Measurements from ENCODE around the gene PRPF6.

The PRPF6 gene

DNA sequence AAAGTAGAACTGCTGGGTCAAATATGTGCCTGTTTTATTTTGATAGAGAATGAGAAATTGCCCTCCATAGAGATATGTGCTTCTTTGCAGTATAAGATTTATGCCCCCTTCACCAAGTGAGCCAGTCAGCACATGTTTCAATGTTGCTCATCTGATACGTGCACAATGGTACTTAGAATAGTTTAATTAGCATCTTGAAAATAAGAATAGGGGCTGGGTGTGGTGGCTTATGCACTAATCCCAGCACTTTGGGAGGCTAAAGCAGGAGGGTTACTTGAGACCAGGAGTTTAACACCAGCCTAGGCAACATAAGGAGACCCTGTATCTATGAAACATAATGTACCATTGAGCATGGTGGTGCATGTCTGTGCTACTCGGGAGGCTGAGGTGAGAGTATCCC lies 34.7 kb downstream of the PRPF6 start:
- no peak overlapping the region for H3K9ac ChIP-seq (ENCODE audit: low read depth in 1 of 2, low read length in 2 of 2)
- H3K4me3 ChIP-seq (ENCODE audit: low read depth in 1 of 2, low read length in 2 of 2): no peak overlapping the region
- no peaks in the 10 kb centered on the region for H3K4me1 ChIP-seq (ENCODE audit: control insufficient read depth in 1 of 2, insufficient read depth in 2 of 2, low read length in 2 of 2)
- H3K27me3 ChIP-seq (ENCODE audit: control insufficient read depth in 1 of 2, insufficient read depth in 2 of 2, low read length in 2 of 2): no peaks in the 10 kb centered on the region
- no peak overlapping the region for H3K27ac ChIP-seq (ENCODE audit: low read depth, low read length)
- peaks cover 45 to 74% of the 10 kb centered on the region in 2 donors for H3K36me3 ChIP-seq (ENCODE audit: control insufficient read depth in 1 of 2, insufficient read depth in 2 of 2, low read length in 2 of 2)
- peaks cover 0 to 1% of the 10 kb centered on the region in 2 donors for H3K9me3 ChIP-seq (ENCODE audit: control insufficient read depth in 1 of 2, low read length in 2 of 2)

DNA sequence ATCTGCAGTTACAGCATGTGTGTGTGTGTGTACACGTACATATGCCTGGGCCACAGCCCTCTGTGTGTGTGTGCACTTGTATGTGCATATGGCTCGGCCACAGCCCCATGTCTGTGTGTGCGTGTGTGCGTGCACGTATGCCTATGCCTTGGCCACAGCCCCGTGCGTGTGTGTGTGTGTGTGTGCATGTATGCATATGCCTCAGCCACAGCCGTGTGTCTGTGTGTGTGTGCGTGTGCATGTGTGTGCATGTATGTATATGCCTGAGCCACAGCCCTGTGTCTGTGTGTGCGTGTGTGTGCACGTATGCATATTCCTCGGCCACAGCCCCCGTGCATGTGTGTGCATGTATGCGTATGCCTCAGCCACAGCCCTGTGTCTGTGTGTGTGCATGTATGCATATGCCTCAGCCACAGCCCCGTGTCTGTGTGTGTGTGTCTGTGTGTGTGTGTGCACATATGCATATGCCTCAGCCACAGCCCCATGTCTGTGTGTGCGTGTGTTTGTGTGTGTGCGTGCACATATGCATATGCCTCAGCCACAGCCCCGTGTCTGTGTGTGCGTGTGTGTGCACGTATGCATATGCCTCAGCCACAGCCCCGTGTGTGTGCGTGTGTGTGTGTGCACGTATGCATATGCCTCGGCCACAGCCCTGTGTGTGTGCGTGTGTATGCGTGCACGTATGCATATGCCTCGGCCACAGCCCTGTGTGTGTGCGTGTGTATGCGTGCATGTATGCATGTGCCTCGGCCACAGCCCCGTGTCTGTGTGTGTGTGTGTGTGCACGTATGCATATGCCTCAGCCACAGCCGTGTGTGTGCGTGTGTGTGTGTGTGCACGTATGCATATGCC lies 40.4 kb downstream of the PRPF6 start:
- Histone ChIP-seq H3K4me3 (ENCODE audit: low read depth in 1 of 2, low read length in 2 of 2) (no peak overlapping the region), H3K9ac (ENCODE audit: low read depth in 1 of 2, low read length in 2 of 2) (no peak overlapping the region), H3K9me3 (ENCODE audit: control insufficient read depth in 1 of 2, low read length in 2 of 2) (no peaks in the 10 kb centered on the region), H3K27ac (ENCODE audit: low read depth, low read length) (no peak overlapping the region), H3K4me1 (ENCODE audit: control insufficient read depth in 1 of 2, insufficient read depth in 2 of 2, low read length in 2 of 2) (peaks cover 17 to 19% of the 10 kb centered on the region in 2 donors), H3K36me3 (ENCODE audit: control insufficient read depth in 1 of 2, insufficient read depth in 2 of 2, low read length in 2 of 2) (peaks cover 57 to 86% of the 10 kb centered on the region in 2 donors), H3K27me3 (ENCODE audit: control insufficient read depth in 1 of 2, insufficient read depth in 2 of 2, low read length in 2 of 2) (no peaks in the 10 kb centered on the region)

DNA sequence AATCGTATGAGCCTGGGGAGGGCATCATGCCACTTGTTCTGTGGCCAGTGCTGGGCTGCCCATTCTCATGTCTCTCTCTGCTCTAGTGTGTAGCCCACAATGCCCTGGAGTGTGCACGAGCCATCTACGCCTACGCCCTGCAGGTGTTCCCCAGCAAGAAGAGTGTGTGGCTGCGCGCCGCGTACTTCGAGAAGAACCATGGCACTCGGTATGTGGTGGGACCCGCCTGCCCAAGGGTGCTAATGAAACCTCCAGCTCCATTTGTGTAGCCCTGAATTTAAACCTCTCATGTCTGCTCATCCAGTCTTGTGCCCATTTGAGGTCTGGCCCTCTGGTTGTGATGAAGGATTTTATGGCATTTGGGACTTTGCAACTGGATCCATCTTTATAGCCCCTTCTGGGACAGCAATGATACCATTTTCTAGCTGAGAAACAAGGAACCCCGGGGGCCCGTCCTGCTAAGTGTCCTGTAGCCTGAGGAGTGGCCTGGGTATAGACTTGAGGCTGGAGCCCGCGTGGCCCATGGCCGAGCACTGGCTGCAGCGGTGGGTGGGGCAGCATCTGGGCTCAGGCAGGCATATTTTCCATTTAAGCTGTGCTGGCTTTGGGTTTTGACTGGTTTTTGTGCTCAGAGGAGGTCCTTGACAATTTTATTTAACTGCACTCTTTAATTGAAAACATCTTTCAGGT lies 41.9 kb downstream of the PRPF6 start:
- peaks cover 65 to 91% of the 10 kb centered on the region in 2 donors for H3K36me3 ChIP-seq (ENCODE audit: control insufficient read depth in 1 of 2, insufficient read depth in 2 of 2, low read length in 2 of 2)
- H3K9me3 ChIP-seq (ENCODE audit: control insufficient read depth in 1 of 2, low read length in 2 of 2): no peaks in the 10 kb centered on the region

DNA sequence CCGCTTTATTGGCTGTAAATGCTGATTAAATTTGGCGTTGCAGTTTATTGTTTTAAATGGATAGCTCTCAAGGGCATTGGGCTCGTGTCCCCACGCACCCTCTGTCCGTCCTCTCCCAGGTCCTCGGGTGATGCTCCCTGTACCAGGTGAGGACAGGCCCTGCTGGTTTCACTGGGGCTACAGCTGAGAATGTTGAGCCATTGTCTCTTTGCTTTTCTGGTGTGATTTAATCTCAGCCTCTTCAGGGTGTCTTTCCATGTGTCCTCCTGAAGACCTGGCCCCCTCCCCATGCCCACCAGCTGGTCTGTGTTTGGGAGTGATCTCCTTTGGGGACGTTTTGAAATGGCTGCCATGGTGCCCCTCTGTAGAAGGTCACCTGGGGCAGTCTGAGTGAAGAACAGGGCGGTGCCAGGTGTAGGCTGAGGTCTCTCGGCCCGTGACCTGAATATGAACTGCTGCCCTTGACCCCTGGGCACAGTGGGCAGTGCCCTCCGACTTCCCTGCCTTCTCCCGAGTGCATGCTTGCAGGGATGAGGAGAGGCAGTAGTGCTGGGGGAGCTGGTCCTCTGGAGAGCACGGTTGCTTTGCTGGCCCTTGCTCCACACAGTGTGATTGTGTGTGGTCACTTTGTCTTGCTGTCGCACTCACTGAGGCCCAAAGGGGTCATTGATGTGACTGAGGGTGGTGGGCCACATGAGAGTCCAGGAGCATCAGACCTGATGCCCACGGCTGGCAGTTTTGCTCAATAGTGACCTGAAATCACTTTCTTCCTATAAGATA lies 42.6 kb downstream of the PRPF6 start:
- Histone ChIP-seq H3K27me3 (ENCODE audit: control insufficient read depth in 1 of 2, insufficient read depth in 2 of 2, low read length in 2 of 2) (peaks cover 0 to 5% of the 10 kb centered on the region in 2 donors), H3K4me3 (ENCODE audit: low read depth in 1 of 2, low read length in 2 of 2) (no peak overlapping the region), H3K27ac (ENCODE audit: low read depth, low read length) (no peak overlapping the region), H3K36me3 (ENCODE audit: control insufficient read depth in 1 of 2, insufficient read depth in 2 of 2, low read length in 2 of 2) (peaks cover 67 to 91% of the 10 kb centered on the region in 2 donors), H3K4me1 (ENCODE audit: control insufficient read depth in 1 of 2, insufficient read depth in 2 of 2, low read length in 2 of 2) (peaks cover 17 to 19% of the 10 kb centered on the region in 2 donors), H3K9me3 (ENCODE audit: control insufficient read depth in 1 of 2, low read length in 2 of 2) (no peaks in the 10 kb centered on the region), H3K9ac (ENCODE audit: low read depth in 1 of 2, low read length in 2 of 2) (no peak overlapping the region)

More for the DNA sequence above, 41.9 kb downstream of the PRPF6 start:
- H3K4me3 ChIP-seq (ENCODE audit: low read depth in 1 of 2, low read length in 2 of 2): no peak overlapping the region
- peaks cover 17 to 19% of the 10 kb centered on the region in 2 donors for H3K4me1 ChIP-seq (ENCODE audit: control insufficient read depth in 1 of 2, insufficient read depth in 2 of 2, low read length in 2 of 2)
- no peak overlapping the region for H3K27ac ChIP-seq (ENCODE audit: low read depth, low read length)
- no peak overlapping the region for H3K9ac ChIP-seq (ENCODE audit: low read depth in 1 of 2, low read length in 2 of 2)
- H3K27me3 ChIP-seq (ENCODE audit: control insufficient read depth in 1 of 2, insufficient read depth in 2 of 2, low read length in 2 of 2): peaks cover 0 to 5% of the 10 kb centered on the region in 2 donors

DNA sequence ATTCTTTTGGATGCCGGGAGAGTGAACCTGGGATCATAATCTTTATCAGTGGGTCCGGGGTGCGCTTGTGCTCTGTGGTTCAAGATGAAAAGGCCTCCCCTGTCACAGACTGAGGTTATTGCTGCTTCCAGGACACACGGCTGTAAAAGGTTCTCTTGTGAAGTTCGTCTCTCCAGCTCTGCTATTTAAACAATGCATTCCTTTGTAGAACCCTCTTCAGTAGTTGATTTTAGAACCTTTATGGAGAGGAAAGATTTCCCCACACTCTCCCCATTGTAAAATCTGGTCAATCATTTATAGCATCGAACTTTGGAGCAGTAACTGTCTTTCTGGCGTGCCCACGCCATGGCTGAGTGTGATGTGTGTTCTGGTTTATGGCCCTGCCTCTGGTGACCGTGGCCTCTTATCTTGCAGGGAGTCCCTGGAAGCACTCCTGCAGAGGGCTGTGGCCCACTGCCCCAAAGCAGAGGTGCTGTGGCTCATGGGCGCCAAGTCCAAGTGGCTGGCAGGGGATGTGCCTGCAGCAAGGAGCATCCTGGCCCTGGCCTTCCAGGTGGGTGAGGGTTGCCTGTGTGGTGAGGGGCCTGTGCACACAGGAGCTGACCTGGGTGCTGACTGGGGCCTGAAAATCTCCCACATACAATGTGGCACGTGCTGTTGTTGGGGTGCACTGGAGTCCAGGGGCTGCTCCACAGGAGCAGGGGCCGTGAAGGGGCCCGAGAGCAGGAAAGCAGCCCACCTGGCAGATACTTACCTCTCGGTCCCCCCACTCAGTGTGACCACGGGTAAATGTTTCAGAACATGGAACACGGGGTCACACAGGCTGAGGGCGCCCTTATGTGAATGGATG lies 43.4 kb downstream of the PRPF6 start:
- H3K27ac ChIP-seq (ENCODE audit: low read depth, low read length): no peak overlapping the region
- no peaks in the 10 kb centered on the region for H3K9me3 ChIP-seq (ENCODE audit: control insufficient read depth in 1 of 2, low read length in 2 of 2)
- H3K36me3 ChIP-seq (ENCODE audit: control insufficient read depth in 1 of 2, insufficient read depth in 2 of 2, low read length in 2 of 2): peaks cover 67 to 90% of the 10 kb centered on the region in 2 donors
- H3K4me1 ChIP-seq (ENCODE audit: control insufficient read depth in 1 of 2, insufficient read depth in 2 of 2, low read length in 2 of 2): peaks cover 17 to 19% of the 10 kb centered on the region in 2 donors
- peaks cover 0 to 5% of the 10 kb centered on the region in 2 donors for H3K27me3 ChIP-seq (ENCODE audit: control insufficient read depth in 1 of 2, insufficient read depth in 2 of 2, low read length in 2 of 2)
- H3K4me3 ChIP-seq (ENCODE audit: low read depth in 1 of 2, low read length in 2 of 2): no peak overlapping the region
- H3K9ac ChIP-seq (ENCODE audit: low read depth in 1 of 2, low read length in 2 of 2): no peak overlapping the region

DNA sequence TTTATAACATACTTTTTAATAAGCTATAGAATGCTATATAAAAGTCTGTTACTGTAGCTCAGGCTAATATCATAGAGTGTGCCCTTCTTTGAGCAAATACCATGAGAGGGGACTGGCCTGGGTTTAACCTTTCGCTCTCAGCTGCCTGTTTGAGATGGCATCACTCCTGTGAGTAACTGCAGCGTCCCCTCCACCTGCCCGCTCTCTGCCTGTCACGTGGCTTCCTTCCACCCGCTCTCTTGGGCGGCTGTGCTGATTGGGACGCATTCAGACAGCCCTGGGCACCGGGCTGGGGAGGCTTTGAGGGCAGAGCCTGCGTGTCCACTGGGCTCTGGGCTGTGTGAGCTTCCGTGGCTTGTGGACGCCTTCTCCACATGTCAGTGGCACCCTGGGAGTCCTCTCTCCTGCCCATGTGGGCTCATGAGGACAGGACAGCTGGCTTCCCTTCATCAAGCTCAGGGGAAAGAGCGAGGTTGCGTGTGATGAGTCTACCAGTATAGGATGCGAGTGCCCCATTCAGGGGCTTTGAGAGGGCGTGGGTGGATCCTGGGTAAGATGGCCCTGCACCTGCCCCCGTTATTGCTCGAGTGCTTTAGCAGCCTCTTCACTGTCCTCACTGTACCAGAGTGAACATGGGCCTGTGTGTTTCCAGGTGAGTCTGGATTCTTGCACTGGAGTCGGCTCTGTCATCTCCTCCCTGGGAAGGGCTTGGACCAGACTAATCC lies 44.3 kb downstream of the PRPF6 start:
- H3K9me3 ChIP-seq (ENCODE audit: control insufficient read depth in 1 of 2, low read length in 2 of 2): no peaks in the 10 kb centered on the region
- H3K9ac ChIP-seq (ENCODE audit: low read depth in 1 of 2, low read length in 2 of 2): no peak overlapping the region
- no peak overlapping the region for H3K27ac ChIP-seq (ENCODE audit: low read depth, low read length)
- H3K27me3 ChIP-seq (ENCODE audit: control insufficient read depth in 1 of 2, insufficient read depth in 2 of 2, low read length in 2 of 2): peaks cover 0 to 5% of the 10 kb centered on the region in 2 donors
- H3K36me3 ChIP-seq (ENCODE audit: control insufficient read depth in 1 of 2, insufficient read depth in 2 of 2, low read length in 2 of 2): peaks cover 69 to 92% of the 10 kb centered on the region in 2 donors
- peaks cover 19 to 22% of the 10 kb centered on the region in 2 donors for H3K4me1 ChIP-seq (ENCODE audit: control insufficient read depth in 1 of 2, insufficient read depth in 2 of 2, low read length in 2 of 2)
- no peak overlapping the region for H3K4me3 ChIP-seq (ENCODE audit: low read depth in 1 of 2, low read length in 2 of 2)

DNA sequence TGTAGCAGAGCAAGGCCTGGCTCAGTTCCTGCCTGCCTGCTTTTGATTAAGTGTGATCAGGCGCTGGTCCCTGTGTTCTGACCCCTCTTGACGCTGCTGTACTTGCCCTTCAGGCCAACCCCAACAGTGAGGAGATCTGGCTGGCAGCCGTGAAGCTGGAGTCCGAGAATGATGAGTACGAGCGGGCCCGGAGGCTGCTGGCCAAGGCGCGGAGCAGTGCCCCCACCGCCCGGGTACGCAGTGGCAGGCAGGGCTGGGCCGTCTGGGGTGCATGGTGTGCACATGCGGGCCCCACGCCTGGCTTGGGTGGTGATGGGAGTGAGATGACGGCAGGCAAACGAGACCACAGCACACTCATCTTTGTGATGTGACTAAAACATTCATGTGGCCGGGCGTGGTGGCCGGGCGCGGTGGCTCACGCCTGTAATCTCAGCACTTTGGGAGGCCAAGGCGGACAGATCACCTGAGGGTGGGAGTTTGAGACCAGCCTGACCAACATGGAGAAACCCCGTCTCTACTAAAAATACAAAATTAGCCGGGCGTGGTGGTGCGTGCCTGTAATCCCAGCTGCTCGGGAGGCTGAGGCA lies 45.0 kb downstream of the PRPF6 start:
- no peak overlapping the region for H3K27ac ChIP-seq (ENCODE audit: low read depth, low read length)
- H3K9me3 ChIP-seq (ENCODE audit: control insufficient read depth in 1 of 2, low read length in 2 of 2): no peaks in the 10 kb centered on the region
- peaks cover 19 to 27% of the 10 kb centered on the region in 2 donors for H3K4me1 ChIP-seq (ENCODE audit: control insufficient read depth in 1 of 2, insufficient read depth in 2 of 2, low read length in 2 of 2)
- H3K27me3 ChIP-seq (ENCODE audit: control insufficient read depth in 1 of 2, insufficient read depth in 2 of 2, low read length in 2 of 2): peaks cover 0 to 5% of the 10 kb centered on the region in 2 donors
- peaks cover 71 to 93% of the 10 kb centered on the region in 2 donors for H3K36me3 ChIP-seq (ENCODE audit: control insufficient read depth in 1 of 2, insufficient read depth in 2 of 2, low read length in 2 of 2)
- no peak overlapping the region for H3K4me3 ChIP-seq (ENCODE audit: low read depth in 1 of 2, low read length in 2 of 2)
- no peak overlapping the region for H3K9ac ChIP-seq (ENCODE audit: low read depth in 1 of 2, low read length in 2 of 2)

DNA sequence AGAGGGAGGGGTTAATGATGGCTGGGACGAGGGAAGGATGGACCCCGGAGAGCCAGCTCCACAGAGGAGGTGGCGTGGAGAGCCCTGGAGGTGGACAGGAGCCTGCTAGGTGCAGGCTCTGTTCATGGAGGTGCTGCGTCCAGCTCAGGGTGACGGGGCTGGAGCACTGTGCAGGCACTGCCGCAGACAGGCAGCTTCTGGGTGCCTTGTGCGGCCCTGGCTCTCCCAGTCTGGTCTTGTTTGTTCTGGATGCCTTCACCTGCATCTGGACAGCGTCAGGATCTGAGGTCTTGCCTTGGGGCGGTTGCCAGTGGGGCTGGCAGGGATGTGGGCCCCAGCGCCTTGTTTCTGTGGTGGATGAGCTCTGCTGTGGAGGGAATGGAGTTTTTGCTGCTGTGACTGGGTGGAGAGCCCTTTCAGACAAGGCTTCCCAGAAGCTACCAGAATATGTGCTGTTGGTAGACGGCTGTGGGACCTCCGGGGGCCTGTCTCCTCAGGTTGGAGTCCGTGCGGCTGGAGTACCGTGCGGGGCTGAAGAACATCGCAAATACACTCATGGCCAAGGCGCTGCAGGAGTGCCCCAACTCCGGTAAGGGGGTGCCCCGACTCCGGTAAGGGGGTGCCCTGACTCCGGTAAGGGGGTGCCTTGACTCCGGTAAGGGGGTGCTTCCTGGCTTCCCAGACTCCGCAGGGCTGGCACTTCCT lies 47.2 kb downstream of the PRPF6 start:
- Histone ChIP-seq H3K4me1 (ENCODE audit: control insufficient read depth in 1 of 2, insufficient read depth in 2 of 2, low read length in 2 of 2) (peaks cover 17 to 29% of the 10 kb centered on the region in 2 donors), H3K4me3 (ENCODE audit: low read depth in 1 of 2, low read length in 2 of 2) (no peak overlapping the region), H3K36me3 (ENCODE audit: control insufficient read depth in 1 of 2, insufficient read depth in 2 of 2, low read length in 2 of 2) (peaks cover 74 to 91% of the 10 kb centered on the region in 2 donors), H3K27ac (ENCODE audit: low read depth, low read length) (no peak overlapping the region), H3K27me3 (ENCODE audit: control insufficient read depth in 1 of 2, insufficient read depth in 2 of 2, low read length in 2 of 2) (peaks cover 2 to 8% of the 10 kb centered on the region in 2 donors), H3K9ac (ENCODE audit: low read depth in 1 of 2, low read length in 2 of 2) (no peak overlapping the region), H3K9me3 (ENCODE audit: control insufficient read depth in 1 of 2, low read length in 2 of 2) (no peaks in the 10 kb centered on the region)
